ENCODE results near the gene OTUB2. TPM values are rescaled to one million over a fixed set of nuclear protein-coding genes. Genes with fewer than 3 reads are reported as not detected.

The OTUB2 gene
- total RNA-seq, 6 donors from 2014 or later, result 0.22 to 1.8 (median 1.1) TPM

GRCh38 chr14:94043756-94044475, 17.8 kb downstream of the OTUB2 start:
- Histone ChIP-seq H3K4me1 (peaks cover 0 to 16% (median 11%) of the 10 kb centered on the region in 4 donors), H3K4me3 (no peak overlapping the region), H3K27ac (no peak overlapping the region), H3K27me3 (no peaks in the 10 kb centered on the region), H3K36me3 (peaks cover 3 to 54% (median 46%) of the 10 kb centered on the region in 4 donors), H3K9me3 (no peaks in the 10 kb centered on the region)
- TF ChIP-seq POLR2AphosphoS5 (IDR thresholded peaks at IDR 0.05), result no peak
- TF ChIP-seq CTCF (IDR thresholded peaks at IDR 0.05), result no peak
- no peak for TF ChIP-seq POLR2A (IDR thresholded peaks at IDR 0.05)
- TF ChIP-seq EP300 (IDR thresholded peaks at IDR 0.05), result no peak
- 89 to 90% methylated on average over 6 to 14 of the region's 14 CpGs for WGBS, 2 donors
- ATAC-seq (ENCODE audit: low FRiP score in 2 of 2) (no peak), DNase-seq (no peak)

GRCh38 chr14:94044476-94045091, 18.4 kb downstream of the OTUB2 start:
- H3K27ac ChIP-seq, result no peak overlapping the region
- DNase-seq (peak in 1 of 2 donors; percentile 53), ATAC-seq (ENCODE audit: low FRiP score in 2 of 2) (no peak)
- H3K4me3 ChIP-seq, result no peak overlapping the region
- H3K27me3 ChIP-seq, result no peaks in the 10 kb centered on the region
- H3K9me3 ChIP-seq, result no peaks in the 10 kb centered on the region
- peaks cover 5 to 19% (median 12%) of the 10 kb centered on the region in 4 donors for H3K4me1 ChIP-seq
- WGBS, 2 donors, result 89 to 98% methylated on average over 17 to 20 of the region's 20 CpGs
- no peak for TF ChIP-seq EP300 (IDR thresholded peaks at IDR 0.05)
- TF ChIP-seq POLR2AphosphoS5 (IDR thresholded peaks at IDR 0.05), result no peak
- TF ChIP-seq POLR2A (IDR thresholded peaks at IDR 0.05), result no peak
- TF ChIP-seq CTCF (IDR thresholded peaks at IDR 0.05), result no peak
- H3K36me3 ChIP-seq, result peaks cover 9 to 60% (median 52%) of the 10 kb centered on the region in 4 donors

GRCh38 chr14:94045101-94045500, 19.0 kb downstream of the OTUB2 start:
- no peaks in the 10 kb centered on the region for H3K9me3 ChIP-seq
- no peak for ATAC-seq (ENCODE audit: low FRiP score in 2 of 2)
- WGBS, 2 donors, result 90 to 91% methylated on average over 8 of the region's 8 CpGs
- TF ChIP-seq CTCF (IDR thresholded peaks at IDR 0.05), result no peak
- TF ChIP-seq POLR2AphosphoS5 (IDR thresholded peaks at IDR 0.05), result no peak
- no peak for TF ChIP-seq POLR2A (IDR thresholded peaks at IDR 0.05)
- TF ChIP-seq EP300 (IDR thresholded peaks at IDR 0.05), result no peak
- peaks cover 14 to 66% (median 57%) of the 10 kb centered on the region in 4 donors for H3K36me3 ChIP-seq
- no peaks in the 10 kb centered on the region for H3K27me3 ChIP-seq
- no peak for DNase-seq
- no peak overlapping the region for H3K27ac ChIP-seq
- peaks cover 6 to 19% (median 12%) of the 10 kb centered on the region in 4 donors for H3K4me1 ChIP-seq
- H3K4me3 ChIP-seq, result no peak overlapping the region

GRCh38 chr14:94045563-94046345, 19.6 kb downstream of the OTUB2 start:
- no peaks in the 10 kb centered on the region for H3K9me3 ChIP-seq
- DNase-seq, result no peak
- peaks cover 20 to 72% (median 64%) of the 10 kb centered on the region in 4 donors for H3K36me3 ChIP-seq
- H3K27me3 ChIP-seq, result no peaks in the 10 kb centered on the region
- H3K4me3 ChIP-seq, result no peak overlapping the region
- no peak for ATAC-seq (ENCODE audit: low FRiP score in 2 of 2)
- no peak overlapping the region for H3K27ac ChIP-seq
- no peak for TF ChIP-seq POLR2A (IDR thresholded peaks at IDR 0.05)
- no peak for TF ChIP-seq POLR2AphosphoS5 (IDR thresholded peaks at IDR 0.05)
- TF ChIP-seq CTCF (IDR thresholded peaks at IDR 0.05), result no peak
- TF ChIP-seq EP300 (IDR thresholded peaks at IDR 0.05), result no peak
- peaks cover 6 to 20% (median 12%) of the 10 kb centered on the region in 4 donors for H3K4me1 ChIP-seq
- WGBS, 2 donors, result 92 to 94% methylated on average over 14 to 19 of the region's 19 CpGs
